ENCODE results near the gene TRAPPC10. TPM values are rescaled to one million over a fixed set of nuclear protein-coding genes. Genes with fewer than 3 reads are reported as not detected.

Gene TRAPPC10
- total RNA-seq, 1 donor from 2014 or later, result 20.0 TPM

DNA sequence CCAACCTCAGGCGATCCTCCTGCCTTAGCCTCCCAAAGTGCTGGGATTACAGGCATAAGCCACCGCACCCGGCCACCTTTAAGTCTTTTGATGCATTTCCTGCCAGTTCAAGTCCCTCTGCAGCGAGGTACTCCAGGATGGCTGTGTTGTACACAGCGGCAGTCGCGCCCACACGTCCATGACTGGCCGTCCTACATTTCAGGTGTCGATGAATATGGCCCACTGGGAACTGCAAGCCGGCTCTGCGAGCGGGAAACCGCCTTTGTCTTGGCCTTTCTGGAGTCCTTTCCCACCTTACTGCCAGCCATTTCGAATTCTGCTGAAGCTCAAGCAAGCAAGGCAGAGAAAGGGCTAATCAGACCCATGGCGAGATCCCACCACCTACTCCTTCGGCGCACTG lies 34.6 kb downstream of the TRAPPC10 start:
- TF ChIP-seq, protein P1, sequence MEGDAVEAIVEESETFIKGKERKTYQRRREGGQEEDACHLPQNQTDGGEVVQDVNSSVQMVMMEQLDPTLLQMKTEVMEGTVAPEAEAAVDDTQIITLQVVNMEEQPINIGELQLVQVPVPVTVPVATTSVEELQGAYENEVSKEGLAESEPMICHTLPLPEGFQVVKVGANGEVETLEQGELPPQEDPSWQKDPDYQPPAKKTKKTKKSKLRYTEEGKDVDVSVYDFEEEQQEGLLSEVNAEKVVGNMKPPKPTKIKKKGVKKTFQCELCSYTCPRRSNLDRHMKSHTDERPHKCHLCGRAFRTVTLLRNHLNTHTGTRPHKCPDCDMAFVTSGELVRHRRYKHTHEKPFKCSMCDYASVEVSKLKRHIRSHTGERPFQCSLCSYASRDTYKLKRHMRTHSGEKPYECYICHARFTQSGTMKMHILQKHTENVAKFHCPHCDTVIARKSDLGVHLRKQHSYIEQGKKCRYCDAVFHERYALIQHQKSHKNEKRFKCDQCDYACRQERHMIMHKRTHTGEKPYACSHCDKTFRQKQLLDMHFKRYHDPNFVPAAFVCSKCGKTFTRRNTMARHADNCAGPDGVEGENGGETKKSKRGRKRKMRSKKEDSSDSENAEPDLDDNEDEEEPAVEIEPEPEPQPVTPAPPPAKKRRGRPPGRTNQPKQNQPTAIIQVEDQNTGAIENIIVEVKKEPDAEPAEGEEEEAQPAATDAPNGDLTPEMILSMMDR (conservative IDR thresholded peaks at IDR 0.05; ENCODE audit: low read depth, low read length), result no peak
- DNase-seq (ENCODE audit: low read depth), result no peak
- no peak overlapping the region for H3K4me3 ChIP-seq (ENCODE audit: low read depth, low read length)

DNA sequence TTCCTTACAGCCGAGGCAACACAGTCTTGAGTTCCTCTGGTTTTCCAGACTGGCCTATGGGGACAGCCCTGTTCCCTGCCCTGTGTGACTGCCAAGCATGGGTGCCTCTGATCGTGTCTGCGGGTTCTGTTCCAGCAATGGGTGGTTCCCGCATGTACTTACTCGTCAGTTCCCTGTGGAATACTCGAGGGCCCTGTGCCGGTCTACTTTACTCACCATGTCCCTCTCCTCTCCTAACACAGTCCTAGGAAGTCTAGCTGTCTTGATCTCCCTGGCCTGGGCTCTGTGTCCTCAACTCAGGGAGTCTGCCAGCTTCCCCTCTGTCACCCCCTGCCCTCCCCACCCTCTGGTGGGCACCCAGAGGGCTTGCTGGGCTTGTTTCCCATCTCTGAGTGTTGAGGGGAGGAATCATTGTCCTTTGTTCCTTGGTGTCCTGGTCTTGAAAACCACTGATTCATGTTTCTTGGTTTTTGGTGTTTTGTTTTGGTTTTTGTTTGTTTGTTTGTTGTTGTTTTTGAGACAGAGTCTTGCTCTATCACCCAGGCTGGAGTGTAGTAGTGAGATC lies 36.0 kb downstream of the TRAPPC10 start:
- TF ChIP-seq, protein P1 (conservative IDR thresholded peaks at IDR 0.05; ENCODE audit: low read depth, low read length), result no peak
- H3K4me3 ChIP-seq (ENCODE audit: low read depth, low read length), result no peak overlapping the region
- DNase-seq (ENCODE audit: low read depth), result no peak

DNA sequence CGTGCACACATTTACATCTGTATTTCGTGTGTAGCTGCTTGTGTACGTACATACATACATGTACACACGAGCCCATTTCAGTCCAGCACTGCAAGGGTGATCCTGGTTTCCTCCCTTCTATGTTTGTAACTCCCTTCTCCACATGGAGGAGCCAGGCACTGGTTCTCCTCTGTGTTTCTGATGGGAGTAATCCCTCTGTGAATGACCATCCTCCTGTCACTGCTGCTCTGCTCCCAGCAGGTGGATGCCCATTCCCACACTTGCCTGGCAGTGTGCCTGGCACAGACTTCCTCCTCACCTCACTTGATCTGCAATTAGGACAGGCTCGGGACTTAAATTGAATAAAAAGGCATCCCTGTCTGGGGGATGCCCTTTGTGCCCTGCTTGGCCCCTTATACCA lies 37.1 kb downstream of the TRAPPC10 start:
- DNase-seq (ENCODE audit: low read depth), result no peak
- no peak overlapping the region for H3K4me3 ChIP-seq (ENCODE audit: low read depth, low read length)
- TF ChIP-seq, protein P1 (conservative IDR thresholded peaks at IDR 0.05; ENCODE audit: low read depth, low read length), result no peak

DNA sequence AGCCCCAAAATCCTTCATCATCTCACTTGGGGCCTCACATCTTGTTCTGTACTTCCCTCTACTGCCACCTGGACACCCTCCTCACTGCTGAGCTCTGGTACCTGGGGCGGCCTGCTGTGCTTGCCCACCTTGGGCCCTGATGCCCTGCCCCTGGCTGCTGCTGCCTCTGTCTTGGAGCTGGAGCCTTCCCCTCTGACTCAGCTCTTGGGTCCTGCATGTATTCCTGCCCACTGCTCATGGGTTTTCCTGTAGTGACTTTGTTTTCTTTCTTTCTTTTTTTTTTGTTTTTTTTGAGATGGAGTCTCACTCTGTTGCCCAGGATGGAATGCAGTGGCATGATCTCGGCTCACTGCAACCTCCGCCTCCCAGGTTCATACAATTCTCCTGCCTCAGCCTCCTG lies 37.5 kb downstream of the TRAPPC10 start:
- DNase-seq (ENCODE audit: low read depth), result no peak
- TF ChIP-seq, protein P1 (conservative IDR thresholded peaks at IDR 0.05; ENCODE audit: low read depth, low read length), result peak; percentile 6

DNA sequence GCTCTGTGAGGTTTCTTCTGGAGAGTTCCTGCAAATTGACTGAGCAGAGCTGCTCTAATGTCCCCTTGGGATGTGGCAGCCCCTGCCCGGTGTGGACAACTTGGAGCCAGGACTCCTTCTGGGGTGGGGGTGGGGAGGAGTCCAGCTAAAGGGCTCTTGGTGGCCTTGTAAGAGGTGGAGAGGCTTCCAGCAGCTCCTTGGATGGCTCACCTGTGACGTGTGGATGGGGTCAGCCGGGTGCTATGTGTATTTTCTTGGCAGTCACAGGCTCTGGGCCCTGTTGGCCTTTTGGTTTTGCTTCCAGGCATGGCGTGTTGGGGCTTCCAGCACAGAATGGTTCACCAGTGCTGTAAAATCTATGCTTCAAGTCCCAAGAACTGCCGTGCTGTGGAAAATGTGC lies 38.2 kb downstream of the TRAPPC10 start:
- DNase-seq (ENCODE audit: low read depth), result no peak
- H3K4me3 ChIP-seq (ENCODE audit: low read depth, low read length), result no peak overlapping the region
- TF ChIP-seq, protein P1 (conservative IDR thresholded peaks at IDR 0.05; ENCODE audit: low read depth, low read length), result no peak

More for the DNA sequence above, 37.5 kb downstream of the TRAPPC10 start:
- H3K4me3 ChIP-seq (ENCODE audit: low read depth, low read length), result no peak overlapping the region

DNA sequence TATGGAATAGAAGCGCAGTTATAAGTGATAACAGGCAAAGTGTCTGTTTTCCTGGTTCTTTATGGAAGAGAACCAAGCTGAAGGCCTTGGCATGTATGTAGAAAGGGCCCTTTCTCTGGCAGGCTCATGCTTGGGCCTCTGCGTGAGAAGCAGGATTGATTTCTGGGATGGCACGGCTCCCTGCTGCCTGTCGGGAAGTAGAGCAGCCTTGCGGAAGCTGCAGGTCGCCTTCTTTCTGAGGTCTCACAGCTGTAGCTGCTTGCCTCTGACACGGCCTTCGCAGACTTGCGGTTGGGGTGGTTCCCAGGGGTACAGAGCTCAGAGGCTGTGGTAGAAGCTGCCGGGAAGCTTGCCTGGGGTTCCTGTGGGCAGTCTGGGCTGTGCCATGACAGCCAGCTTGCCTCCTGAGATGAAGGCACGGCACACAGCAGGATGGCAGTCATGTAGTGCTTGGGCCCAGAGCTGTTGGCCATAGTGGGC lies 39.4 kb downstream of the TRAPPC10 start:
- TF ChIP-seq, protein P1 (conservative IDR thresholded peaks at IDR 0.05; ENCODE audit: low read depth, low read length), result no peak
- DNase-seq (ENCODE audit: low read depth), result no peak
- no peak overlapping the region for H3K4me3 ChIP-seq (ENCODE audit: low read depth, low read length)
